PC-3 (cell line): ENCODE measurements around the gene FAM83F. TPM values are rescaled to one million over a fixed set of nuclear protein-coding genes. Genes with fewer than 3 reads are reported as not detected.

Experiments used
- ATAC-seq: fragments of 200-7000 bp; cut with Tn5 transposase; 2 replicates; pipeline ENCODE4 v1.9.1; 2020; ENCODE audit warnings: mild to moderate bottlenecking, moderate library complexity
- BruUV-seq: library from RNA; stranded (reverse); fragments of 400-500 nt; replicated peaks from 2 replicates; lab custom pipeline; 2021; lab: Mats Ljungman, UMichigan
- CTCF ChIA-PET: fragments of 300-600 bp; sonication (Branson Sonifier 250); formaldehyde crosslinking; loops from one replicate; lab custom pipeline; 2022; ENCODE audit warnings: antibody characterized with exemption; lab: Charles Lee
- POLR2A ChIA-PET: fragments of 300-600 bp; sonication (Branson Sonifier 250); formaldehyde crosslinking; loops from one replicate; lab custom pipeline; 2022; ENCODE audit warnings: antibody characterized with exemption; ENCODE audit not compliant: unreplicated experiment; lab: Charles Lee
- DNase-seq: peaks from one replicate; pipeline ENCODE4 v3.0.0-alpha.2; 2015
- H2AFZ ChIP-seq: fragments of 300-600 bp; sonication (generic); 2 replicates; pipeline ENCODE4 v1.6.0; 2016; ENCODE audit warnings: antibody characterized with exemption, low read length
- H3F3A ChIP-seq: fragments of 300-600 bp; sonication (generic); one replicate; pipeline ENCODE4 v1.6.0; 2017; ENCODE audit warnings: antibody characterized with exemption, low read length, control low read depth, mild to moderate bottlenecking; ENCODE audit not compliant: unreplicated experiment
- H3K27ac ChIP-seq: fragments of 300-600 bp; sonication (generic); 2 replicates; pipeline ENCODE4 v1.5.1; 2016; ENCODE audit warnings: mild to moderate bottlenecking, low read length
- H3K27me3 ChIP-seq: fragments of 300-600 bp; sonication (generic); 2 replicates; pipeline ENCODE4 v1.6.1; 2016; ENCODE audit warnings: low read length, mixed read lengths
- H3K36me3 ChIP-seq: fragments of 300-600 bp; sonication (generic); 2 replicates; pipeline ENCODE4 v1.6.1; 2016; ENCODE audit warnings: low read depth, mixed run types, low read length, mixed read lengths
- H3K4me1 ChIP-seq: fragments of 300-600 bp; sonication (generic); 2 replicates; pipeline ENCODE4 v1.5.1; 2016; ENCODE audit warnings: low read length; ENCODE audit not compliant: insufficient read depth
- H3K4me2 ChIP-seq: fragments of 300-600 bp; sonication (generic); 2 replicates; pipeline ENCODE4 v1.6.0; 2016; ENCODE audit warnings: low read length
- H3K4me3 ChIP-seq: fragments of 300-600 bp; sonication (generic); 2 replicates; pipeline ENCODE4 v1.5.1; 2016; ENCODE audit warnings: mild to moderate bottlenecking, low read length, mixed read lengths
- H3K79me2 ChIP-seq: fragments of 300-600 bp; sonication (generic); 2 replicates; pipeline ENCODE4 v1.6.1; 2017; ENCODE audit warnings: low read length, mixed read lengths
- H3K9ac ChIP-seq: fragments of 300-600 bp; sonication (generic); 2 replicates; pipeline ENCODE4 v1.6.0; 2016; ENCODE audit warnings: mild to moderate bottlenecking, low read length
- H3K9me2 ChIP-seq: fragments of 300-600 bp; sonication (generic); replicated peaks from 2 replicates; pipeline ENCODE4 v1.6.1; 2016; ENCODE audit warnings: mixed run types, low read length, mixed read lengths
- H3K9me3 ChIP-seq: fragments of 300-600 bp; sonication (generic); 2 replicates; pipeline ENCODE4 v1.6.1; 2016; ENCODE audit warnings: low read length, mixed read lengths
- H4K20me1 ChIP-seq: fragments of 300-600 bp; sonication (generic); 2 replicates; pipeline ENCODE4 v1.6.1; 2016; ENCODE audit warnings: low read length, mixed read lengths
- EZH2 ChIP-seq: fragments of 300-600 bp; sonication (generic); IDR thresholded peaks from one replicate; pipeline ENCODE4 v1.6.1; 2017; ENCODE audit warnings: antibody characterized with exemption, mild to moderate bottlenecking, low read length; ENCODE audit not compliant: unreplicated experiment
- EZH2phosphoT487 ChIP-seq: fragments of 300-600 bp; sonication (generic); IDR thresholded peaks from 2 replicates; pipeline ENCODE4 v1.6.1; 2018; ENCODE audit warnings: mild to moderate bottlenecking, antibody characterized with exemption, low read length, borderline replicate concordance
- intact Hi-C: fragments of 100-400 bp; cut with micrococcal nuclease; formaldehyde crosslinking; loops from 2 replicates; pipeline ENCODE4 v1.9.0; 2023
- total RNA-seq: library from RNA; depleted of rRNA; stranded (reverse); fragments of >200 nt; gene quantifications from 2 replicates; pipeline ENCODE4 v1.2.3, GENCODE V29; 2014
- TF ChIP-seq, protein P1 (sequence below): fragments of 300-600 bp; sonication (generic); conservative IDR thresholded peaks from 2 replicates; pipeline ENCODE4 v1.5.1; 2017; ENCODE audit warnings: antibody characterized with exemption, low read depth, mild to moderate bottlenecking, low read length

The FAM83F gene
- total RNA-seq, 1 experiment from 2014 or later, result 5.5 TPM

DNA sequence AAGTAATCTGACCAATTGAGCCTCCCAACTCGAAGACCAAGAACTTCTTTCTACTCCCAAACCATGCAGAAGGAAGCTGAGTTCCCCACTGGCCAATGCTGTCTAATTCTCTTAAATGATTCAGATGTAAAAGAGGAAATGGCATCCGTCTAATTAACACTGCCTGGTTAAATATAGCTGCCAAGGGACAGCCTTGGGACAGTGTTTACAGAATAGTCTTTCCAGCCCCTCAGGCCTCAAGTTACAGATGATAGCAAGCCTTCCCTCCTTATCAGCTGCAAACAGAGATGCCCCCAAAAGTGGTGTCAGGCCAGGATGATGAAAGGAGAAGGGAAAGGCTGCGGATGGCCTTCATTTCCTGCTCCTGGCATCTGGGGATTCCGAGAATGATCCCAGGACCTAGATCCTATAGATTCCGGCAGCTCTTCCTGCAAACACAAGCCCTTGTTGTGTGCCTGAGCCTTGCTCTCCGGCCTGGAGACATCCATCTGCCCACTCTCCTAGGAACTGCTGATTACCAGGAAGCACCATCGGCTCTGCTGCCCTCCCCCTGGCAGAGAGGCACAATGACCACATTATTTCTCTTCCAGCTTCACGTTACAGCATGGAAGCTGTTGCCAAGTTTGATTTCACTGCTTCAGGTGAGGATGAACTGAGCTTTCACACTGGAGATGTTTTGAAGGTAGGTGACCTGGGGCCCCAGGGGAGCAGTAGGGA lies 48.1 kb upstream of the FAM83F start:
- no peak for ATAC-seq
- Histone ChIP-seq H3K4me3 (no peak overlapping the region), H2AFZ (no peak overlapping the region), H3K36me3 (no peaks in the 10 kb centered on the region), H3K4me1 (no peaks in the 10 kb centered on the region), H3K9me2 (no peaks in the 10 kb centered on the region), H3K27ac (no peak overlapping the region), H3K9ac (no peak overlapping the region), H3F3A (no peaks in the 10 kb centered on the region), H3K9me3 (no peaks in the 10 kb centered on the region), H4K20me1 (no peaks in the 10 kb centered on the region), H3K79me2 (no peaks in the 10 kb centered on the region), H3K27me3 (peaks cover 4% of the 10 kb centered on the region; the same call in 1 of the 2 replicates), H3K4me2 (no peak overlapping the region)
- no TSS peak for BruUV-seq
- intact Hi-C loops, result no loop called here
- TF ChIP-seq EZH2phosphoT487, result no peak
- TF ChIP-seq EZH2, result no peak
- TF ChIP-seq, protein P1, sequence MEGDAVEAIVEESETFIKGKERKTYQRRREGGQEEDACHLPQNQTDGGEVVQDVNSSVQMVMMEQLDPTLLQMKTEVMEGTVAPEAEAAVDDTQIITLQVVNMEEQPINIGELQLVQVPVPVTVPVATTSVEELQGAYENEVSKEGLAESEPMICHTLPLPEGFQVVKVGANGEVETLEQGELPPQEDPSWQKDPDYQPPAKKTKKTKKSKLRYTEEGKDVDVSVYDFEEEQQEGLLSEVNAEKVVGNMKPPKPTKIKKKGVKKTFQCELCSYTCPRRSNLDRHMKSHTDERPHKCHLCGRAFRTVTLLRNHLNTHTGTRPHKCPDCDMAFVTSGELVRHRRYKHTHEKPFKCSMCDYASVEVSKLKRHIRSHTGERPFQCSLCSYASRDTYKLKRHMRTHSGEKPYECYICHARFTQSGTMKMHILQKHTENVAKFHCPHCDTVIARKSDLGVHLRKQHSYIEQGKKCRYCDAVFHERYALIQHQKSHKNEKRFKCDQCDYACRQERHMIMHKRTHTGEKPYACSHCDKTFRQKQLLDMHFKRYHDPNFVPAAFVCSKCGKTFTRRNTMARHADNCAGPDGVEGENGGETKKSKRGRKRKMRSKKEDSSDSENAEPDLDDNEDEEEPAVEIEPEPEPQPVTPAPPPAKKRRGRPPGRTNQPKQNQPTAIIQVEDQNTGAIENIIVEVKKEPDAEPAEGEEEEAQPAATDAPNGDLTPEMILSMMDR, result no peak
- CTCF ChIA-PET, result no interaction called here
- no peak for DNase-seq
- POLR2A ChIA-PET, result no interaction called here

DNA sequence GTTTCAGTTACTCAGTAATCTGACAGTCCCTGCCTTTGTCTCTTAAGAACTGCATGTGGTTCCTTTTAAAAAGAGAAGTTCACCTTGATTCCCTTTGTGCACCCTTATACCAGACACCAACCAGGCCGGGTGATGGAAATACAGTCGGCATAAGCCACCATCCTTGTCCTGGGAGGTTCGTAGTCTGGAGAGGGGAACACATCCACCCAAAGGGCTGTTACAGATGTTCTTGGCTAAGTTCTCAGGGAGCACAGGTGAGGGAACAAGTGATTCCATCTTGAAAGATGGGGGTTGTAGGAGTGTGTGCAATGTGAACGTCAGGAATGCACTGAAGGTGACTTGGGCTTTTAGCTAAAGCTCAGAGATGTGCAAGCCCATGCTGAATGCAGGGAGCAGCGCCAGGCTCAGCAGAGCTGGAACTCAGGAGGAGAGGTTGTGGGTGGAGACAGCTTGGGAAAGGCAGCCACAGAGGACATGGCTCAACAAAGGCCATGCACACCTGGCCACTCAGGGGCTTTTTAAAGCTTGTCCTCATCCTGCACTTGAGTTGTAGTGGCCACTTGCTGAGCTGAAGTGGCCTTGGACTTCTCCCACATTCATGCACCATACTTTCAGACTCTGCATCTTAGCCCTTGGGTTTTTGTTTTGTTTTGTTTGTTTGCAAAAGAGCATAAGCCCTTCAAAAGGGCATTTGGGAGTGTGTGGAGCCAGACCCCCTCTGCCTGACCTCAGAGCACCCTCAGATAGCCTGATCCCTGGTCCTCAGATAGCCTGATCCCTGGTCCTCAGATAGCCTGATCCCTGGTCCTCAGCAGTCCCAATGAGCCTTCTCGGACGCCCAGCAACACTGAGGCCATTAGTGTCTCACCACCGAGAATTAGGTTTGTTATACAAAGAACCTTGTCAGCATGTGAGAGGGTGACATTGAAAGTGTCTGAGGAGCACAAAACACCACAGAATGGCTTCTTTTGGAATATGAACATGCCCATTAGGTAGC lies 47.2 kb upstream of the FAM83F start:
- POLR2A ChIA-PET, result no interaction called here
- TF ChIP-seq EZH2 (no peak), EZH2phosphoT487 (no peak)
- TF ChIP-seq, protein P1, result no peak
- intact Hi-C loops, result no loop called here
- ATAC-seq (no peak), DNase-seq (no peak)
- no peaks in the 10 kb centered on the region for H3K79me2 ChIP-seq
- no peaks in the 10 kb centered on the region for H3K4me1 ChIP-seq
- H4K20me1 ChIP-seq, result no peaks in the 10 kb centered on the region
- no peaks in the 10 kb centered on the region for H3K9me3 ChIP-seq
- H3K36me3 ChIP-seq, result no peaks in the 10 kb centered on the region
- no peak overlapping the region for H3K4me3 ChIP-seq
- H3K4me2 ChIP-seq, result no peak overlapping the region
- no peak overlapping the region for H3K9ac ChIP-seq
- H3K9me2 ChIP-seq, result no peaks in the 10 kb centered on the region
- H2AFZ ChIP-seq, result no peak overlapping the region
- no peak overlapping the region for H3K27ac ChIP-seq
- H3F3A ChIP-seq, result no peaks in the 10 kb centered on the region
- peaks cover 4% of the 10 kb centered on the region; the same call in 1 of the 2 replicates for H3K27me3 ChIP-seq
- no TSS peak for BruUV-seq
- CTCF ChIA-PET, result no interaction called here
